GM19035 (cell line): Measurements from ENCODE around the gene DDAH2.

Experiments
- ATAC-seq: cut with Tn5 transposase; IDR thresholded peaks from one replicate; pipeline ENCODE4 v1.9.1; 2021; ENCODE audit not compliant: unreplicated experiment

The DDAH2 gene

DNA sequence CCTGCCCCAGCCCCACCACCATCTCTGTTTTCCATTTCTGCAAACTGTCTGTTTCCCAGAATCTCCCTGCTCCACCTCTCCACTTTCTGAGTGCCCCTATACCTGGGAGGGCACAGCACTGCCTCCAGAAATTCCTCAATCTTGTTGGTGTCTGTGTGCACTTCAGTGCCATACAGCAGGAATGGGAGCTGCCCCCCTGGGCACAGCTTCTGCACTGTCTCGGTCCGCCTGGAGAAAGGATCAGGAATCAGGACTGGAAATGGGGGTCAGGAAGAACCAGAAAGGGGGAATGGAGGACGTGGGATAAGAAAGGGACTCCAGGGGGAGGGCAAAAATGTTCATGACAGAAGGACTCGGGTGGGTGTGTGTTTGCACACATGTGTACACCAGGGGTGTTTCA lies 4.6 kb upstream of the DDAH2 start:
- ATAC-seq = no peak

DNA sequence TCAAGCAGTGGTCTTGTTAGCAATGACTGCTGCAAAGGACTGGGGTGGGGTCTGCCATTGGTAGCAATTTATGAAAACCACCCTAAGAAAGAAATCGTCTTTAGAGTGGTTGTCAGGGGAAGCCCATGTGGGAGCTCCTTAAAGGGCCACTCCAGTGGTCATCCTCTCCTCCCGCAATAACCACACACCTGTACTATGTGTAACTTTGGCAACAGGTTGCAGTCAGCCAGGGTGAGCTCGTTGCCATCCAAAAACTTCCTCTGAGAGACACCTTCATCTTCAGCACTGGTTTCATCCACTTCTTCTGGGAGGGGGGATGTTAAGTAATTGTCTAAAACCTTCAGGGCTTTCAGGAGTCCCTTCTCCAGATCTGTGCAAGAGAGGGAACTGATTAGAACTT lies 2.9 kb upstream of the DDAH2 start:
- no peak for ATAC-seq

GRCh38 chr6:31730631-31731086 lies 1.6 kb upstream of the DDAH2 start:
- ATAC-seq = no peak

DNA sequence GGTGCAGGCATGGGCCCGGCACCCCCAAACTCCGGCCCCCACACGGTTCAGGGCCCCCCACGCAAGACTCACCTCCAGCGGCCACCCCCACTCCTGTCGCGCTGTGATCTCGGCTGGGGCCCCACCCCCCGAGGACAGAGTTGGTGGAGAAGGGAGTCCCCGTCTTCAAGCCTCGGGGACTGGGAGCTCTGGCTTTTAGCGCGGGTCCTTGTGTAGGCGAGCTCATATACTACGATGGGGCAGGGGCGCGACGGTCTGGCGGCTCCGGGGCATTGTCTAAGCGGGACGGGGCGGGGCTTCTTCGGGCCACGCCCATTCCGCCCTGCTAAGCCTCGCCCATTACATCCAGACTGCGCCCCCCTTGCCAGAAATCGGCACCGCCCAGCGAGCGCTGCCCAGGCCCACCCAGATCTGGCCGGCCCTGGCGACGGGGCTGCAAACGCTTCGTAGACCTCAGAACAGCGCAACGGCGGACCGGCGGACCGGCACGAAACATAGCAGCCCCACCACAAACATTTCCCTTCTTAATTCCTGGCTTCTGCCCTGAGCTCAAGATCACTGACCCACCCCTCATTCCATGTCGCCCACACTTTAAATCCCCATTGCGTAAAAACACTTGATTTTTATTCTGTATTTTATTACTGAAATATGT lies 1.0 kb upstream of the DDAH2 start:
- ATAC-seq = no peak

DNA sequence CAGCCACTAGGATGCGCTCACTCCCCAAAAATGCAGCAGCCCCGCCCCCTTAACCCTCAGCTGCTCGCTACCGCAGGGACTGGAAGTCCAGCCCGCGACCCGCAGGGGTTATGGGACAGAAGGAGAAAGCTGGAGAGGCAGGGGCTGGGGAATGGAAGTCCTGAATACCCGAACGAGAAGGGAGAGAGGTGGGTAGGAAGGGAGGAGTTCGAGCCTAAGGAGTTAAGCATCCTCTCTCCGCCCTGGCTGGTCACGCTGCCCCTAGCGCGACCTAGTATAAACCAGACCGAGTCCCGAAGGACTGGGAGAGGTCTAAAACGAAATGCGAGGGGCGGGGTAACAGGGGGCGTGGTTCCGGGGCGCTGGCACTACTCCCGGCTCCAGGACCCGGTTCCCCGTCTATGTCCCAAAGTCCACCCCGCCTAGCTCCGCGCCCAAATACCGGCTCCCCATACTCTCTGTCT lies 448 bp upstream of the DDAH2 start:
- ATAC-seq = no peak

DNA sequence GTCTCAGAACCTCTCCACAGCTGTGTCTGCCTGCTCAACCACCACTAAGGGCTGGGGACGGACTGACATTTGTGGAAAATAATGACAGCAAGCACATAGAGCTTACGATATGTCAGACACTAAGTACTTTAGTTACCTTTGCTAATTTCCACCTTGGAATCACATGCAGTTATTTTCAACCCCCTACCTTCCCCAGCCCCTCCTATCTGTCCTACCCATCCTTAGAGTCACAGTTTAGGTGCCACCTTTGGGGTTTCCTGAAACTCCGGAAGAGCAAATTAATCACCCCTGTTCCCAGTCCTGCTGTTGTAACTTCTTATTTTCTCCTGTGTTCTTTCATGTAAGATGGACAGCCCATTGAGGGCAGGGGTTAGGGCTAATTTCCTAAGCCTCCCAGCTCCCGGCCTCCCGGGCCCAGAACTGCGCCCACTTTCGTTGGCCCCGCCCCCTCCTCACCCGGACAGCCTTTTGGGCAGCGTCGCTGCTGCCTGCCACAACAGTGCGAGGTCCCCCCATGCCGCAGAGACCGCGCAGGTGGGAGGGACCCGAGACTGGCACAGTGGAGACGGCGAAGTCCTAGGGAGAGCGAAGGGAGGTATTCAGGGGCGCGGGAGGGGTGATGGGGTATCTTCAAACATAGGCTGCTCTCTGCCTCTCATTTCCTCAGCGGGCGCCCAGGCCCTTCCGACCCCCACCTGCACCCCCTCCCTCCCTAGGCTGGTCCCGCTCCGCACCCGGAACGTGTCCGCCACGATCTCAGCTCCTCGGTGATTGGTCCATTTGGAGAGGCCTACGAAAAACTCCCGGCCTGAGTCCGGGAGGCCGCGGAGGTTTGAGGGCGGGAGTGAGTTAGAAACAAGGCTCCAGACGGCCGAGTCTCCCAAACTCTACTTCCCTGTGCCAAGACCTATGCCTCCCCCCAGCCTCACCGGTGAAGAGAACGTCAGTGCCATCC lies 1.1 kb downstream of the DDAH2 start:
- no peak for ATAC-seq

DNA sequence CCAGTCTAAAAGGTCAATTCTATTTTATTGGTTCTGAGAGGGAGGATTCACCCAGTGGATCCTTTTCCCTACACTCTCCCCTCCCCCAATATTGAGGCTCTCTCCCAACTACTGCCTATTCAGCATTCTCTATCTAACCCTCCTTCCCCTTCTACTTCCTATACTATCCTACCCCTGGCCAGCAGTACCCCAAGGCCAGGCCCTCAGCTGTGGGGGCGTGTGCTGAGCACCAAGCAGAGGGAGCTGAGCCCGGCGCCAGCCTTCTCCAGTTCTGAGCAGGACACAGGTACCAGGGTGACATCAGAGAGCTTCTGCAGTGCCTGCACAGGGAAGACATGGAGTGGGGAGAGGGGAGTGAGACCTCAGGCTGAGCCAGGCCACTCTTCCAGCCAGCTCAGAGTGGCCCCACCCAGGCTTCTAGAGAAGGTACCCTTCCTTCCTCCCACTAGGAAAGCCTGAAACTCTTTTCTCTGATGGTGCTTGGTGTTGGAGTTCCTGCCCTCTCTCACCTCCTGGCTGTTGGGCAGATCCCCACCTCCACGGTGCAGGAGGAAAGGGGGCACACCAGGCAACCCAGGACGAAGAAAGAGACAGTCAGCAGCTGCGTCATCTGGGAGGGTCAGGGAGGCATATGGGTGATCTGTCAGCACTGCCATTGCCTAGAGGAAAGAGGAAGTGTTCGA lies 1.9 kb downstream of the DDAH2 start:
- ATAC-seq = no peak

DNA sequence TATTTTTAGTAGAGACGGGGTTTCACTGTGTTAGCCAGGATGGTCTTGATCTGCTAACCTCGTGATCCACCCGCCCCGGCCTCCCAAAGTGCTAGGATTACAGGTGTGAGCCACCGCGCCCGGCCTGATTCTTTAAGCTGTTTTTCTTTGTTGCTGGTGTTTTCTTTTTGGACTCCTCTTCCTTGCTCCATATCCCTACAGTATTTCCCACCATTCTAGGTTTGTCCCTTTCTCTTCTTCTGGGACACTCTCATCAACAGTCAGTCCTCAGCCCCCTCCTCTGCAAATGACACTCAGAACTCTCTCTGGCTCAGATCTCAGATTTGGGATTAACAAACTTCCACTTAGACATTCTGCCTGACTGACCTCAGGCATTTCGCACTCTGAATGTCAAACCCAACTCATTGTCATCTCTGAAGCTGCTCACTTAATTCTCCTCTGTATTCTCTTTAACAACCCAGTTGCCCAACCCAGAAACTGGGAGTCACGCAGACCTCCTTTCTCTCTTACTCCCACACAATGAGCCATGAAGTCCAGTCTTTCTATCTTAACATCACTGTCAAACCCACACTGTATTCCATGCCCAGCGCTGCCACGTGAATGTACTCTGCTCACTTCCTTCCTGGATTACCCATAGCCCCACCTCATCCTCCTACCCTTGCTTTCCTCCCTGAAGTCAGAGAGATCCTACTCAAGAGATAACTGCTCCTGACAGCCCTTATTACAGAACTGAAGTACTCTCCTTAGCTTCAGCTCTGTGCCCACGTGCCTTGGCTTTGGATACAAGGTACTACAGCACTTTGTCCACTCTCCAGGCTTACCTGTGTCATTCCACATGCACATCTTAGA lies 3.4 kb downstream of the DDAH2 start:
- ATAC-seq = no peak

DNA sequence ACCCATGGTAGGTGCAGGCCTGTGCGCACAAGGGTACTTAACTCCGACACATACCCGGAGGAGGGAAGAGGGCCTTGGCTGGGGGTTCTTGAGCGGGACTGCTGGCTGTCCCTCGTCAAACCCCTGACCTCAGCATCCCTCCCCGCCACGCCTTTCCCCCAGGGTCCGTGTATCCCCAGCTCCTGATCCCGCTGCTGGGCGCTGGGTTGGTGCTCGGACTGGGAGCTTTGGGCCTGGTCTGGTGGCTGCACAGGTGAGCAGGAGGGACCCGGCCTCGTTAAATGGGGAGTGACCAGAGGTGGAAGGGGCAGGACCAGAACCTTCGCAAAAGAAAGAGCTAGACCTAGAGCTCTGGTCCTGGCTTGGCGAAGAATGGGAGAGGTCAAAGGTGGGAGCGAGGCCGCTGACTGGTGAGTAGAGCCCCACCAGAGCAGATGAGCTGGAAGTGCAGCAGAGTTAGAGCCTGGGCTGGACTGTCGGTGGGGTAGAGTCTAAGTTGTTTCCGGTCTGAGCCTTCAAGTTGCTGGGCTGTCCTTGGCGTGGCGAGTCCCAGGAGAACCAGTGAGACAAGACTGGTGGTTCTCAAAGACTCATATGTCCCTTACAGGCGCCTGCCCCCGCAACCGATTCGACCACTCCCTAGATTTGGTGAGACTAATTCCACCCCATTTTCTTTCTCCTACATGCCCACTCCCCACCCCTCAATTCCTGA lies 5.0 kb downstream of the DDAH2 start:
- no peak for ATAC-seq

GRCh38 chr6:31723245-31723979 lies 5.7 kb downstream of the DDAH2 start, which contains the start of gene MPIG6B:
MPIG6B (plus strand) TSS chr6:31723373; CDS start chr6:31723384, 11 bp downstream.
- ATAC-seq = no peak

DNA sequence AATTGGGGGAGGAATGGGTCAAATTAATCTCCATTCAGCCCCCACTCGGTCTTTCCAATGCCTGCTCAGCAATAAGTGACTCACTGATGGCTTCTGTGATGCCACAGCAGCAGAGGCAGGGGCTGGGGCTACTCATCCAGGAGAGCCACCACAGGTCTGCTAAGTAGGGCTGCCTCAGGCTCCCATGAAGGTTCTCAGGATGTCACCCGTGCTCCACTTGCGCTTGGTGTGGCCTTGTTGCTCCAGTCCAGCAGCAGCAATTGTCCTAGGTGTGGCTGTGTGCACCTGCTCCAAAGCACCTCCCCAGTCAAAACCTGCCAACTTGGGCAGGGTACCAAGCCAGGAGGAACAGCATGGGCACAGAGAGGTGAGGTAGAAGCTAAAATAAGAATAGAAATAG lies 6.9 kb downstream of the DDAH2 start:
- no peak for ATAC-seq

- ATAC-seq = no peak
Observed at GRCh38 chr6:31721351-31722020, 7.6 kb downstream of the DDAH2 start, which contains the start of gene LY6G6C. LY6G6C (minus strand) TSS chr6:31721746; CDS start chr6:31721679, 67 bp downstream.

DNA sequence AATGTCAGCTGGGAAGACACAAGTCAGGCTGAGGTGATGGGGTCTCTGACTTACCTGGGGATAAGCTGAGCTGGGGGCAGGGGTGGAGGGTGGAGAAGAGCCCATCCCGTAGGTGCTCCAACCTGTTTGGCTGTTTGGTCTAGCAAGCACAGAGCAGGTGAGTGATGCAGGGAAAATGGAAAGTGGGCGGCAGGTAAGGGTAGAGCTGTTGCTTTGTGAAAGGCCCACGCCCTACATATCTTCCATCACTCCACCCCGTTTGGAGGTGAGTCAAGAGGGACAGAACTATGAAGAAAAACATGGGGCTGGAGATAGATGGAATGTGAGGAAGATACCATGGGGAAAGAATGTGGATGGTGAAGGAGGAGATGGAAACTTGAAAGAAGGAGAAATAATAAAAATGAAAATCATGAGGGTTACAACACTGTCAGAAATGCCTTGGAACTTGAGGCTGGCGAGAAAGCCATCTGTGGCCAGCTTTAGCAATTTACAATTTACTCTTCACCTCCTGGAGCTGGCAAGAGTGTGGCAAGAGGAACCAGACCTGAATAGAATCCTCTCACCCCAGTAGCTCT lies 8.8 kb downstream of the DDAH2 start:
- ATAC-seq = no peak

GRCh38 chr6:31719001-31719400 lies 10.1 kb downstream of the DDAH2 start:
- ATAC-seq = no peak

GRCh38 chr6:31718265-31718664 lies 10.8 kb downstream of the DDAH2 start:
- no peak for ATAC-seq

GRCh38 chr6:31717499-31718222 lies 11.4 kb downstream of the DDAH2 start:
- ATAC-seq = no peak
